GM12892 (cell line): Measurements from ENCODE around the gene PVALEF.

Experiments used
- POLR2A ChIP-seq: IDR thresholded peaks from 2 replicates; pipeline ENCODE4 v1.6.1; 2011; ENCODE audit warnings: low read depth, low read length, control low read depth
- POLR2AphosphoS5 ChIP-seq: IDR thresholded peaks from 2 replicates; pipeline ENCODE4 v1.6.1; 2011; ENCODE audit warnings: low read depth, low read length, control low read depth

DNA sequence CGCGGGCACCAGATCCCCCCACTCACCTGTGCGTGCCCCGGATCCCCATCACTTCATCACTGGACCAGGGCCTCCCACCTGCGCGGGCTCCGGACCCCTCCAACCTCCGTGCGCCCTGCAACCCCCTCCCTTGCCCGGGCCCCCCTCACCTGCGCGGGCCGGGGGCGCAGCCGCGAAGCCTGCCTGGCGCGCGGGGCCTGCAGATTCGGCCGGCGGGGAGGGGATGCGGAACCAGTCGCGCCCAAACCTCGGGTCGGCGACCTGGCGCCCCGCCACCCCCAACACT lies 57.3 kb downstream of the PVALEF start:
- TF ChIP-seq POLR2A (no peak), POLR2AphosphoS5 (no peak)
